IPS-18a (cell line): Measurements from ENCODE around the gene PPHLN1.

Experiments
- H3K27ac ChIP-seq: one replicate; pipeline ENCODE4 v1.5.1; 2013; ENCODE audit warnings: low read length
- H3K27me3 ChIP-seq: one replicate; pipeline ENCODE4 v1.6.1; 2013; ENCODE audit warnings: mild to moderate bottlenecking, low read length; ENCODE audit not compliant: control insufficient read depth, insufficient read depth
- H3K36me3 ChIP-seq: one replicate; pipeline ENCODE4 v1.6.1; 2013; ENCODE audit warnings: low read depth, low read length; ENCODE audit not compliant: control insufficient read depth
- H3K4me1 ChIP-seq: one replicate; pipeline ENCODE4 v1.6.1; 2013; ENCODE audit warnings: low read depth, low read length; ENCODE audit not compliant: control insufficient read depth
- H3K4me3 ChIP-seq: one replicate; pipeline ENCODE4 v1.5.1; 2013; ENCODE audit warnings: low read length
- H3K9ac ChIP-seq: one replicate; pipeline ENCODE4 v1.6.1; 2013; ENCODE audit warnings: mild to moderate bottlenecking, low read length, moderate library complexity
- H3K9me3 ChIP-seq: one replicate; pipeline ENCODE4 v1.6.1; 2013; ENCODE audit warnings: low read depth, low read length; ENCODE audit not compliant: control insufficient read depth

PPHLN1 gene

DNA sequence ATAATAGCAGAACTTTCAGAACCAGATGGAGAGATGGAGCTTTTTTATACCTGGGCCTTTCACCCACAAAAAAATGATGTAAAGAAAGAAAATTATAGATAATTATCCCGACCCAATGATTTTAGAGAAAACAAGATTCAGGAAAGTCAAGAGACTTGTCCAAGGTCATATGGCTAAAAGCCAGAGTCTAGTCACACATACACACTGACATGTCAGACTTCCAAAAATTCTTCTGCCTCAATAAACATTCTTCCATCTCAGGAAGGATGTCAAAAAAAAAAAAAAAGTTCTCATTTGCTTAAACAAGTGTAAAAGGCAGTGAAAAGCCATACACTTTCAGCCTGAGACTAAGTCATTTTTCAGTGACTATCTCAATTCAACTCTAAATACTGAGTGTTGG is 147.6 kb downstream of the PPHLN1 start:
- Histone ChIP-seq H3K36me3 (peaks cover 48% of the 10 kb centered on the region), H3K9ac (no peak overlapping the region), H3K27me3 (no peaks in the 10 kb centered on the region), H3K9me3 (no peaks in the 10 kb centered on the region), H3K4me1 (peaks cover 44% of the 10 kb centered on the region), H3K27ac (no peak overlapping the region), H3K4me3 (no peak overlapping the region)

DNA sequence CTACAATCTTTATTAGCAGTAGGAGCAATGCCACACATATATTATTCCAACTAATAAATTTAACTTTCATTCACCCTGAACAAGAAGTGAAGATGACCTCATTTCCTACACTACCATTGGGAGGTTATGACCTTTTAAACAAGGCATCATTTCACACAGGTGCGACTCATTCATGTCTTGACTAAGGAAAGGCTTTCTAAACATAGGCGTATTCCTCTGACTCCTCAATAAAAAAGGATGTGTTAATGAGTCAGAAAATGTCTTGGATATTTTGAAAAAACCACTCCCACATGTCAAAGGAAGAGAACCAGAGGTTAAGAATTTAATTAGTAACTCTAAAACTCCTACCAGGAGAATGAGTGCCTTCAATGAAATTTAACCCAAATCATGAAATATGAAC is 148.4 kb downstream of the PPHLN1 start:
- Histone ChIP-seq H3K9me3 (no peaks in the 10 kb centered on the region), H3K27ac (no peak overlapping the region), H3K36me3 (peaks cover 44% of the 10 kb centered on the region), H3K4me1 (peaks cover 52% of the 10 kb centered on the region), H3K9ac (no peak overlapping the region), H3K27me3 (no peaks in the 10 kb centered on the region), H3K4me3 (no peak overlapping the region)

DNA sequence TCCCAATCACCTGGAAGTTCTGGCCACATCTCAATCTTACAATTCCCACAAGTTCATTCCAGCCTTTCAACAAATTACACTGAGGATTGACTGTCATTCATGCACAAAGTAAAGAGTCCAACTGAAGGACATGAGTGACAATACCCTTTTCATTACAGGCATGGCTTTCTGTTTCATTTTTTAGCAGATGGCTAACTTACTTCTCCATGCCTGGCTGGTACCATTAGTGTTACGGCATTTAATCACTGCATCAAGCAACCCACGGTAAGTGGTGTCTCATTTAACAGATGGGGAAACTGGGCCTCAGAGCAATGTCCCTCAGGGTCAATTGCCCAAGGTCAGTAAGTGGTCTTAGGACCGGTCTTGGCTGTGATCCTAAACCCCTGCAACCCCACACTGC is 149.1 kb downstream of the PPHLN1 start:
- Histone ChIP-seq H3K4me3 (no peak overlapping the region), H3K4me1 (peaks cover 55% of the 10 kb centered on the region)

DNA sequence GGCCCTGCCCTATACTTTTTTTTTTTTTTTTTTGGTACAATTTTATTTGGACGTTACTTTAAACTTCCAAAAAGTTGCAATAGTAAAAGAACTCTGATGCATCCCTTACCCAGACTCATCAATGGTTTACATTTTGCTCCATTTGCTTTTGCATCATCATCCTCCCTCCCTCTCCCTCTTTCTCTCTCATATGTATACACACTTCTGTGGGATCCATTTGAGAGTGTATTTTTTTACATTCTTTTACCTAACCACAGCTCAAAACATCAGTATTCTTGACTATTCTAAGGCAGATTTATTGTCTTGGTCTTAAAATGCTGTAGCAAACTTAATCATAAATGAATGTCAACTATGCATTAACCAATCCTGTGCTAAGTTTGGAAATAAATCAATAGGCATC is 152.0 kb downstream of the PPHLN1 start:
- Histone ChIP-seq H3K9me3 (no peaks in the 10 kb centered on the region), H3K9ac (no peak overlapping the region), H3K27ac (no peak overlapping the region), H3K27me3 (no peaks in the 10 kb centered on the region), H3K4me3 (no peak overlapping the region), H3K36me3 (peaks cover 21% of the 10 kb centered on the region), H3K4me1 (peaks cover 56% of the 10 kb centered on the region)

More for the DNA sequence above, 149.1 kb downstream of the PPHLN1 start:
- H3K9me3 ChIP-seq = no peaks in the 10 kb centered on the region
- H3K27me3 ChIP-seq = no peaks in the 10 kb centered on the region
- H3K36me3 ChIP-seq = peaks cover 37% of the 10 kb centered on the region
- no peak overlapping the region for H3K9ac ChIP-seq
- no peak overlapping the region for H3K27ac ChIP-seq

DNA sequence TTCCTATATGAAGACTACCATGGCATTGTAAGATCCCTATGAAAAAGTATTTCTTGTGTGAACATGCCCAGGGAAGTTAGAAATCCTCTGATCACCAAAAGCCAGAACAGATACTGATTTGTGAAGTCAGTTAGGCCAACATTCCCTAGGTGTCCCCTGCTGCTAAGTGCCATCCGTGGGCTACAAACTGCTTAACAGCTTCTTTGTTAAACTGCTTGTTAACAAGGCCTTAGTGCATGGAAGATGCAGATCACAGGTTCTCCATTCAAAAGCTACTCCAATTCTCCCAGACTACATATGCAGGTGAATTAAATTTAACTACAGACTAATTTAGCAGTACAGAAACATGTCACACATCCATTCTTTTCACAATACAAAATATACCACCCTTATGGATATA is 155.4 kb downstream of the PPHLN1 start:
- Histone ChIP-seq H3K9me3 (no peaks in the 10 kb centered on the region), H3K4me3 (peak overlapping the region; percentile 92), H3K9ac (peak overlapping the region; percentile 63), H3K27ac (no peak overlapping the region), H3K36me3 (peaks cover 21% of the 10 kb centered on the region), H3K4me1 (peaks cover 54% of the 10 kb centered on the region), H3K27me3 (no peaks in the 10 kb centered on the region)

DNA sequence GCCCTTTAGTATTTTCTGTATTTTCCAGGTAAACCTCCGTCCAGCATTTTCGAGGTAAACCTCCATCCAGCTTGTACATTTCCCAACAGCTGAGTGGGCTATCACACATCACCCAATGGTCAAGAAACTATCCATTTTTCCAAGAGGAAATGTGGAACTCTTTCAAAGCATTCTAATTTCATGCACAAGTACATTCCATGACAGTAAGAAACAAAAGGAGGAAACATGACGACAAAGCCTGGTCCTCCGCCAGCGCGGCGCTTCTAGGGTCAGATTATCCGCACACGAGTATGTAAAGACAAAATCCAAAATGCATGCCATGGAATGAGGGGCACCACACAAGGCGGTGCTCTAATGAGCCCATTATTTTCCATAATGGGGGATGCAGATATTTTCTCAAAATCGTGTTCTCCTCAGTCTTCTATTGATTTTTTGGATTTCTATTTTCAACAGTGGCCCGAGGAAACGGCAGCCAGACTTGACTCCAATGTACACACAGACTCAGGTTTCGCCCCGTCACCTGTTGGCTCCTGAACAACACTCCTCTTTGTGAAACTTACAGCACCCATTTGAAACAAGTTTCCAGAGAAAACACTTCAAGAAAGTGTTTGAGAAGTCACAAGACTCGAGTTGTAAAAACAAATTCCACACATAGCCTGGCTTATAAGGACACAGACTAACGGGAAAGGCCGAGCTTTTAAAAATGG is 156.2 kb downstream of the PPHLN1 start:
- peak overlapping the region; percentile 92 for H3K4me3 ChIP-seq
- H3K27me3 ChIP-seq = peaks cover 5% of the 10 kb centered on the region
- peak overlapping the region; percentile 63 for H3K9ac ChIP-seq
- no peaks in the 10 kb centered on the region for H3K9me3 ChIP-seq
- no peak overlapping the region for H3K27ac ChIP-seq
- peaks cover 63% of the 10 kb centered on the region for H3K4me1 ChIP-seq
- H3K36me3 ChIP-seq = peaks cover 21% of the 10 kb centered on the region

DNA sequence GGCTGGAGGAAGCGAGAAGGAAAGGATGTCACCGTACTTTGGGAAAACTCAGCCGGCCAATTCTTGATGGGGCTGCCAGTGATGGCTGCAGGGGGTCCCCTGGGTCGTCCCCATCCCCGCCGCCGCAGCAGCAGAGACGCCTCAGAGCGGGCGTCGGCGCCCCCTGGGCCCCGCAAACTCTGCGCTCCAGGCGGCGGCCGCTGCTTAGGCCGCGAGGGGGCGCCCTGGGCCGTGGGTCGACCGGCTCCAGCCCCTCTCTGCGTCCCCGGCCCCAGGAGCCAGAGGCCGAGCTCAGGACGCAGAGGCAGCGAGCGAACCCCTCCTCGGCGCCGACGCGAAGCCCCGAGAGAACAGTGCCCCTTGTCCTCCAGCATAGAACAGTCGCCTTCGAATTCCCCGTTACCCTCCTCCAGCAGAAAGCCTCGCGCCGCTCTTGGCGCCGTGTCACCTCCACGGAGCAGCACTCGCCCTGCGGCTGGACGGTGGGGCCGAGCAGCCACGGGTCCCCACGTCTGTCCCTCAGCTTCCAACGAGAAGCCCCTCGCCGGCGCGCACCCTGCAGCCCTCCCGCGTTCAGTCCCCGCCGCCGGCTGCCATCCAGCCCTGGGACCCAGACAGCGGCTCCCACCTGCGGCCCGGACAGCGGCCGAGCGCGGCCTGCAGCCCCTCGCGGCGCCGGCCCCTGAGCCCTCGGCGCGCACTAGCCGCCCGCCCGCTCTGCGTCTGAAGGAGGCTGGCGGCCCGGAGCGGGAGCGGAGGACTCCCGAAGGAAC is 157.0 kb downstream of the PPHLN1 start:
- H3K9ac ChIP-seq = peak overlapping the region; percentile 75
- peak overlapping the region; percentile 92 for H3K4me3 ChIP-seq
- H3K9me3 ChIP-seq = no peaks in the 10 kb centered on the region
- H3K4me1 ChIP-seq = peaks cover 67% of the 10 kb centered on the region
- no peak overlapping the region for H3K27ac ChIP-seq
- peaks cover 12% of the 10 kb centered on the region for H3K27me3 ChIP-seq
- peaks cover 18% of the 10 kb centered on the region for H3K36me3 ChIP-seq

DNA sequence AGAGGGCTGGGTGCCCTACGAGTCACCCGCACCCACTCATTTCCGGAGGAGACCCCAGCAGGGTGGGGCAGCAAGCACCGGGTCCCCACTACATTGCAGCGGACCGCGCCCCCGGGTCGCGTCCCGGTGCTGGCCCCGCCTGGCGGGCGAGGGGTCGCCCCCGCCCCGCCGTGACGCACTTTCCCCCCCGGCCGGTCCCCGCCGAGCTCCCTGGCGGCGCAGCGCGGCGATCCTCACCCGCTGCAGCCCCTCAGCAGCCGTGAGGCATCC is 157.5 kb downstream of the PPHLN1 start:
- Histone ChIP-seq H3K36me3 (peaks cover 16% of the 10 kb centered on the region), H3K4me3 (peak overlapping the region; percentile 92), H3K27ac (peak overlapping the region; percentile 30), H3K9me3 (no peaks in the 10 kb centered on the region), H3K27me3 (peaks cover 16% of the 10 kb centered on the region), H3K4me1 (peaks cover 62% of the 10 kb centered on the region), H3K9ac (peak overlapping the region; percentile 75)

DNA sequence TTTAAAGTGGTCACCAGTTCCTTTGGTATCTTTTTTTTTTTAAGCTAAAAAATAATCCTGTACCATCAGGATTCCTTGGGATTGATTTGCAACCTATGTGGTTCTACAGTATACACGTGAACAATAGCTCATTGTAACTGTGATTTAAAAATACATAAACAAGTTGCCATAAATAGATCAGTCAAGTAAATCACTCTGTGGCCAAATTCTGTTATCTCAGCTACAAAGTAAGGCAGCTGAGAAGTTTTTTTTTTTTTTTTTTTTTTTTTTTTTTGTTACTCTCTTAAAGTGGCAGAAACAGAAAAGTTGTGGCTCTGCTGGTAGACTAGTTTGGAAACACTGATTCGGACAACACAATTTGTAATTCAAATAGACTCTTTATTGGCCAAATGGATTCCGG is 159.0 kb downstream of the PPHLN1 start:
- H3K9me3 ChIP-seq = no peaks in the 10 kb centered on the region
- peaks cover 51% of the 10 kb centered on the region for H3K4me1 ChIP-seq
- H3K27me3 ChIP-seq = peaks cover 16% of the 10 kb centered on the region
- H3K4me3 ChIP-seq = peak overlapping the region; percentile 92
- H3K36me3 ChIP-seq = peaks cover 11% of the 10 kb centered on the region
- H3K9ac ChIP-seq = peak overlapping the region; percentile 75
- H3K27ac ChIP-seq = peak overlapping the region; percentile 61

DNA sequence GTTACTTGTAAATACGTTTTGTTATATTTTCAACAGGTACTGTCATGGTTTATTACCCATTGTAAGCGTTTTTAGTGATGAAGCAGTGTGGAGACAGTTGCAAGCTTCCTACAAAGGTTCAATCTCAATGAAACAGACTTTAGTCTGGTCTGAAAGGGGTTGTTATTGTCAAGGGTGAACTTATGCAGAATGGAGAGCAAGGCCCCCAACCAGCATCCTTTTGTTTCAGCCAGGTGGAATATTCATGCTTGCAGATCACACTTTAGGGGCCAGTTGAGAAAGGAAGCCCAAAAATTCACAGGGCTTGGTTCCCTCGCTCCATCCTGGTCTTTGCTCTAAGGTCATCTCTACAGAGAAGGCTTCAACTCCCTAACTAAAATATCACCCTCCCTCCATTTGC is 159.9 kb downstream of the PPHLN1 start:
- Histone ChIP-seq H3K9me3 (no peaks in the 10 kb centered on the region), H3K36me3 (peaks cover 6% of the 10 kb centered on the region), H3K4me1 (peaks cover 43% of the 10 kb centered on the region), H3K9ac (peak overlapping the region; percentile 75), H3K27ac (peak overlapping the region; percentile 61), H3K4me3 (peak overlapping the region; percentile 92), H3K27me3 (peaks cover 16% of the 10 kb centered on the region)

DNA sequence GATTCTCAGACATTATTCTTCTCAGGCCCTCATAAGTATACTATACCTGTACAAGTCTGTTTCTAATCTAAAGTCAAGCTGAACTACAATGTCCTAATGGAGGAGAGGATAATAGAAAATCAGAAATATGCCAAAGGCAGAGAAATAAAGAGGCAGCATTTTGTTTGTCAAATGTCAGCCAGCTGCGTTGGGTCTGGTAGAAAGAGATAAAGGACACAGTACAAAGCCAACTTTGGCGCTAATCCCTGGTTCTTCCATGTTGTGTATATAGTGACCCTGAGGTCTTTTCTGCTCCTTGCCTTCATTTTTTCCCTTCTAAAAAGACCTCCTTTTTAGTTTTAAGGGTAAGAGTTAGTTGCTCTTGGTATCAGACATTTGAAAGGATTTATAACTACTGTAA is 160.4 kb downstream of the PPHLN1 start:
- Histone ChIP-seq H3K4me1 (peaks cover 37% of the 10 kb centered on the region), H3K27me3 (peaks cover 16% of the 10 kb centered on the region), H3K4me3 (peak overlapping the region; percentile 92), H3K9ac (no peak overlapping the region), H3K36me3 (peaks cover 6% of the 10 kb centered on the region), H3K9me3 (no peaks in the 10 kb centered on the region), H3K27ac (peak overlapping the region; percentile 31)
